Right forelimb (tissue), 1 donor: Measurements from ENCODE around the gene ZFP62.
A peak's percentile ranks its signal among the peaks of the same experiment; 100 is the strongest.

Experiments
- DNase-seq: peaks from one replicate; pipeline ENCODE4 v3.0.0-alpha.2; 2018

The ZFP62 gene

GRCh38 chr5:180808461-180809000, 52.5 kb downstream of the ZFP62 start:
- DNase-seq, result no peak

- no peak for DNase-seq
These were observed 53.2 kb downstream of the ZFP62 start for GRCh38 chr5:180807654-180808414.

- no peak for DNase-seq
These were observed 54.0 kb downstream of the ZFP62 start for GRCh38 chr5:180807046-180807445.

GRCh38 chr5:180806351-180807011, 54.6 kb downstream of the ZFP62 start:
- no peak for DNase-seq

- DNase-seq, result no peak
These were observed 56.9 kb downstream of the ZFP62 start for GRCh38 chr5:180804129-180804618.

- peak; percentile 62 for DNase-seq
These were observed 57.6 kb downstream of the ZFP62 start for GRCh38 chr5:180803181-180804128.

- DNase-seq, result peak; percentile 91
These were observed 58.5 kb downstream of the ZFP62 start, which contains the start of gene MGAT1 for GRCh38 chr5:180802325-180803180. Gene MGAT1 (minus strand): TSS chr5:180802806. CDS start chr5:180792971, 9,835 bp downstream.

GRCh38 chr5:180801596-180802324, 59.3 kb downstream of the ZFP62 start:
- no peak for DNase-seq

GRCh38 chr5:180799902-180800801, 60.9 kb downstream of the ZFP62 start:
- DNase-seq, result no peak

GRCh38 chr5:180799194-180799593, 61.9 kb downstream of the ZFP62 start:
- no peak for DNase-seq

GRCh38 chr5:180798193-180798592, 62.9 kb downstream of the ZFP62 start:
- DNase-seq, result no peak
